PC-3 (cell line): ENCODE data around the gene MTF1. TPM values are rescaled to one million over a fixed set of nuclear protein-coding genes. Genes with fewer than 3 reads are reported as not detected.

Experiments
- ATAC-seq: fragments of 200-7000 bp; cut with Tn5 transposase; 2 replicates; pipeline ENCODE4 v1.9.1; 2020; ENCODE audit warnings: mild to moderate bottlenecking, moderate library complexity
- BruUV-seq: library from RNA; stranded (reverse); fragments of 400-500 nt; replicated peaks from 2 replicates; lab custom pipeline; 2021; lab: Mats Ljungman, UMichigan
- CTCF ChIA-PET: fragments of 300-600 bp; sonication (Branson Sonifier 250); formaldehyde crosslinking; loops from one replicate; lab custom pipeline; 2022; ENCODE audit warnings: antibody characterized with exemption; lab: Charles Lee
- POLR2A ChIA-PET: fragments of 300-600 bp; sonication (Branson Sonifier 250); formaldehyde crosslinking; loops from one replicate; lab custom pipeline; 2022; ENCODE audit warnings: antibody characterized with exemption; ENCODE audit not compliant: unreplicated experiment; lab: Charles Lee
- DNase-seq: peaks from one replicate; pipeline ENCODE4 v3.0.0-alpha.2; 2015
- H2AFZ ChIP-seq: fragments of 300-600 bp; sonication (generic); 2 replicates; pipeline ENCODE4 v1.6.0; 2016; ENCODE audit warnings: antibody characterized with exemption, low read length
- H3F3A ChIP-seq: fragments of 300-600 bp; sonication (generic); one replicate; pipeline ENCODE4 v1.6.0; 2017; ENCODE audit warnings: antibody characterized with exemption, low read length, control low read depth, mild to moderate bottlenecking; ENCODE audit not compliant: unreplicated experiment
- H3K27ac ChIP-seq: fragments of 300-600 bp; sonication (generic); 2 replicates; pipeline ENCODE4 v1.5.1; 2016; ENCODE audit warnings: mild to moderate bottlenecking, low read length
- H3K27me3 ChIP-seq: fragments of 300-600 bp; sonication (generic); 2 replicates; pipeline ENCODE4 v1.6.1; 2016; ENCODE audit warnings: low read length, mixed read lengths
- H3K36me3 ChIP-seq: fragments of 300-600 bp; sonication (generic); 2 replicates; pipeline ENCODE4 v1.6.1; 2016; ENCODE audit warnings: low read depth, mixed run types, low read length, mixed read lengths
- H3K4me1 ChIP-seq: fragments of 300-600 bp; sonication (generic); 2 replicates; pipeline ENCODE4 v1.5.1; 2016; ENCODE audit warnings: low read length; ENCODE audit not compliant: insufficient read depth
- H3K4me2 ChIP-seq: fragments of 300-600 bp; sonication (generic); 2 replicates; pipeline ENCODE4 v1.6.0; 2016; ENCODE audit warnings: low read length
- H3K4me3 ChIP-seq: fragments of 300-600 bp; sonication (generic); 2 replicates; pipeline ENCODE4 v1.5.1; 2016; ENCODE audit warnings: mild to moderate bottlenecking, low read length, mixed read lengths
- H3K79me2 ChIP-seq: fragments of 300-600 bp; sonication (generic); 2 replicates; pipeline ENCODE4 v1.6.1; 2017; ENCODE audit warnings: low read length, mixed read lengths
- H3K9ac ChIP-seq: fragments of 300-600 bp; sonication (generic); 2 replicates; pipeline ENCODE4 v1.6.0; 2016; ENCODE audit warnings: mild to moderate bottlenecking, low read length
- H3K9me2 ChIP-seq: fragments of 300-600 bp; sonication (generic); replicated peaks from 2 replicates; pipeline ENCODE4 v1.6.1; 2016; ENCODE audit warnings: mixed run types, low read length, mixed read lengths
- H3K9me3 ChIP-seq: fragments of 300-600 bp; sonication (generic); 2 replicates; pipeline ENCODE4 v1.6.1; 2016; ENCODE audit warnings: low read length, mixed read lengths
- H4K20me1 ChIP-seq: fragments of 300-600 bp; sonication (generic); 2 replicates; pipeline ENCODE4 v1.6.1; 2016; ENCODE audit warnings: low read length, mixed read lengths
- EZH2 ChIP-seq: fragments of 300-600 bp; sonication (generic); IDR thresholded peaks from one replicate; pipeline ENCODE4 v1.6.1; 2017; ENCODE audit warnings: antibody characterized with exemption, mild to moderate bottlenecking, low read length; ENCODE audit not compliant: unreplicated experiment
- EZH2phosphoT487 ChIP-seq: fragments of 300-600 bp; sonication (generic); IDR thresholded peaks from 2 replicates; pipeline ENCODE4 v1.6.1; 2018; ENCODE audit warnings: mild to moderate bottlenecking, antibody characterized with exemption, low read length, borderline replicate concordance
- intact Hi-C: fragments of 100-400 bp; cut with micrococcal nuclease; formaldehyde crosslinking; loops from 2 replicates; pipeline ENCODE4 v1.9.0; 2023
- total RNA-seq: library from RNA; depleted of rRNA; stranded (reverse); fragments of >200 nt; gene quantifications from 2 replicates; pipeline ENCODE4 v1.2.3, GENCODE V29; 2014
- TF ChIP-seq, protein P1 (sequence below): fragments of 300-600 bp; sonication (generic); conservative IDR thresholded peaks from 2 replicates; pipeline ENCODE4 v1.5.1; 2017; ENCODE audit warnings: antibody characterized with exemption, low read depth, mild to moderate bottlenecking, low read length

Gene MTF1
- total RNA-seq, 1 experiment from 2014 or later: 5.4 TPM

DNA sequence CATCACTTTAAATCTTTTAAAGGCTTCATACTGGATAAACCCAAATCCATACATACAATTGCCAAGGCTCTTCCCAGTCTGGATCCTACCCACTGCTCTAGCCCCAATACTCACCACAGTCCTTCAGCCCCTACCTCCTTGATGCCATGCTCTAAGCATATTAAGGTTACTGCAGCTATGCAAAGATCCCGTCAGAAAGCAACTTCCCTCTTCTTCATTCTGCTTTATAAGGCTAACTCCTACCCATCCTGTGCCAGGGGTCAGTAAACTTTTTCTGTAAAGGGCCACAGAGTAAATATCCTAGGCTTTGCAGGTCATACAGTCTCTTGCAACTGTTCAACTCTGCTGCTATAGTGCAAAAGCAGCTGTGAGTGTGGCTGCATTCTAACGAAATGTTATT lies 34.3 kb upstream of the MTF1 start:
- Histone ChIP-seq H3K79me2 (no peaks in the 10 kb centered on the region), H3K36me3 (no peaks in the 10 kb centered on the region), H3K4me3 (no peak overlapping the region), H3K9me3 (no peaks in the 10 kb centered on the region), H3K4me2 (no peak overlapping the region), H3K9ac (no peak overlapping the region), H3F3A (no peaks in the 10 kb centered on the region), H3K9me2 (no peaks in the 10 kb centered on the region), H4K20me1 (no peaks in the 10 kb centered on the region), H3K27me3 (no peaks in the 10 kb centered on the region), H3K27ac (no peak overlapping the region), H3K4me1 (no peaks in the 10 kb centered on the region; the same call in 1 of the 2 replicates), H2AFZ (no peak overlapping the region)
- POLR2A ChIA-PET: no interaction called here
- no peak for DNase-seq
- no peak for ATAC-seq
- CTCF ChIA-PET: no interaction called here
- intact Hi-C loops: no loop called here
- TF ChIP-seq, protein P1, sequence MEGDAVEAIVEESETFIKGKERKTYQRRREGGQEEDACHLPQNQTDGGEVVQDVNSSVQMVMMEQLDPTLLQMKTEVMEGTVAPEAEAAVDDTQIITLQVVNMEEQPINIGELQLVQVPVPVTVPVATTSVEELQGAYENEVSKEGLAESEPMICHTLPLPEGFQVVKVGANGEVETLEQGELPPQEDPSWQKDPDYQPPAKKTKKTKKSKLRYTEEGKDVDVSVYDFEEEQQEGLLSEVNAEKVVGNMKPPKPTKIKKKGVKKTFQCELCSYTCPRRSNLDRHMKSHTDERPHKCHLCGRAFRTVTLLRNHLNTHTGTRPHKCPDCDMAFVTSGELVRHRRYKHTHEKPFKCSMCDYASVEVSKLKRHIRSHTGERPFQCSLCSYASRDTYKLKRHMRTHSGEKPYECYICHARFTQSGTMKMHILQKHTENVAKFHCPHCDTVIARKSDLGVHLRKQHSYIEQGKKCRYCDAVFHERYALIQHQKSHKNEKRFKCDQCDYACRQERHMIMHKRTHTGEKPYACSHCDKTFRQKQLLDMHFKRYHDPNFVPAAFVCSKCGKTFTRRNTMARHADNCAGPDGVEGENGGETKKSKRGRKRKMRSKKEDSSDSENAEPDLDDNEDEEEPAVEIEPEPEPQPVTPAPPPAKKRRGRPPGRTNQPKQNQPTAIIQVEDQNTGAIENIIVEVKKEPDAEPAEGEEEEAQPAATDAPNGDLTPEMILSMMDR: no peak
- TF ChIP-seq EZH2 (no peak), EZH2phosphoT487 (no peak)
- BruUV-seq: no TSS peak

DNA sequence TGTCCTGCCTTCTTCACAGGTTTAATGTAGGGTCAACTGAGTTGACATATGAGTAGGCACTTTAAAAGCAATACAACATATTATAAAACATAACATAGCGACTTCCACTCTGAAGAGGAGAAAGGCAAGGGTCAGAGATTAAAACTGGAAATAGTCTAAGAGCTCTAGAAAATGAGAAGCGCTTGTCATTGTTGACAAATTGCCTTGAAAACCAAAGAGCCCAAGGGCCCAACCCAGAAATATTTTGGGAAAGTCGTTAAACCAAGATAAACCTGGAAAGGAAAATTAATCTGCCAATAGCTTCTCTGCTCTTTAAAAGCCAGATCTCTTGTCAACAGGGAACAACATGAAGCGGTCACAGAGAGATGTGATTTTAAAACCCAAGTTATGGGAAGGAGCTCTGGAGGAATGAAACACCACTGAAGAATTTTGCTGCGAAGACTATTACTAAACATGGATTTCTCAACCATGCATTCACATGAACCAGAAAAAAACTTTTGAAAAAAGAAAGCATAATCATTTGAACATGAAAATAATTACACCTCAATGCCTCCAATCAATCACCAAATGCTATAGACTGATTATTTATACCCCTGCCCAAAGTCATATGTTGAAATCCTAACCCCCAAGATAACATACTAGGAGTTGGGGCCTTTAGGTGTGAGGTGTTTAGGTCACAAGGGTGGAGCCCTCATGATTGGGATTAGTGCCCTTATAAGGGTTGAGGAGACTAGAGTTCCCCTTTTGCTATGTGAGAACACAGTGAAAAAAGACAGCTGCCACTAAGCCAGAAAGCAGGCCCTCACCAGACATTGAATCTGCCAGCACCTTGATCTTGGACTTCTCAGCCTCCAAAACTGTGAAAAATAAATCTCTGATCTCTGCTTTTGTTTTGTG lies 33.0 kb upstream of the MTF1 start:
- Histone ChIP-seq H3K27me3 (no peaks in the 10 kb centered on the region), H3K27ac (no peak overlapping the region), H3K9me2 (no peaks in the 10 kb centered on the region), H3K4me1 (no peaks in the 10 kb centered on the region; the same call in 1 of the 2 replicates), H2AFZ (no peak overlapping the region), H3K4me3 (no peak overlapping the region), H3K4me2 (no peak overlapping the region), H3K9me3 (no peaks in the 10 kb centered on the region), H4K20me1 (no peaks in the 10 kb centered on the region), H3F3A (no peaks in the 10 kb centered on the region), H3K79me2 (no peaks in the 10 kb centered on the region), H3K9ac (no peak overlapping the region), H3K36me3 (no peaks in the 10 kb centered on the region)
- TF ChIP-seq, protein P1: no peak
- no peak for TF ChIP-seq EZH2
- no peak for TF ChIP-seq EZH2phosphoT487
- no TSS peak for BruUV-seq
- ATAC-seq (no peak), DNase-seq (no peak)
- ChIA-PET CTCF (interaction anchor here (0.7 kb wide), 1 partner anchor 161 kb away, joined by 3 read pairs; no protein-coding TSS in a partner anchor), POLR2A (no interaction called here)
- intact Hi-C loops: no loop called here

DNA sequence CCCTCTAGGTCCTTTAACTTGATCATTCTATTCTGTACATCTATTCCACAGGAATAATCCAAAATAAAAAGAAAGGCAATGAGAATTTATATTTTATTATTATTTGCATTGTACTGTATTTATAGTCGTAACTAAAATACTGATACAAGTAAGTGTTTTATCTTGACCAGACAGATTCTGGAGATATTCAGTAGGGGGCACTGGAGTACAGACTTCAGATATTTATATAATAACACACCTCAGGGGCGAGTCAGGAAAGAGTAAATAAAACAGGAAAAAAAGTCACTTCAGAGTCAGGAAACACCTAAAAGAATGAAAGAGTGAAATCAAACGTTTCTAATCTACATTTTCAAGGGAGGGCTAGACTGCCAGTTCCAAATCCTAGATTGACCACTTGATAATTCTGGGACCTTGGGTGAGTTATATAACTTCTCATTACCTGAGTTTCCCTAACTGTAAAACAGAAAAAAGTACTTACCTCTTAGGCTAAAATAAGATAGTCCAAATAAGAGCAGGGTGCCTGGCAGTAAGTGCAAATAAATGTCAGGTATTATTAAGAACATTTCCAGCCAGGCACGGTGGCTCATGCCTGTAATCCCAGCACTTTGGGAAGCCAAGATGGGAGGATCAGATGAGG lies 31.1 kb upstream of the MTF1 start:
- no peak overlapping the region for H3K9ac ChIP-seq
- TF ChIP-seq, protein P1: peak; percentile 76
- no peak for TF ChIP-seq EZH2phosphoT487
- H3K27ac ChIP-seq: no peak overlapping the region
- ChIA-PET CTCF (no interaction called here), POLR2A (no interaction called here)
- no peaks in the 10 kb centered on the region for H3K27me3 ChIP-seq
- intact Hi-C loops: loop anchor here (1.0 kb wide), 1 partner anchor 85 kb away; no protein-coding TSS in a partner anchor
- no peaks in the 10 kb centered on the region for H3F3A ChIP-seq
- no peaks in the 10 kb centered on the region for H3K79me2 ChIP-seq
- H3K4me1 ChIP-seq: no peaks in the 10 kb centered on the region; the same call in 1 of the 2 replicates
- H4K20me1 ChIP-seq: no peaks in the 10 kb centered on the region
- ATAC-seq (peak; percentile 86), DNase-seq (peak; percentile 72)
- no peaks in the 10 kb centered on the region for H3K9me2 ChIP-seq
- no peaks in the 10 kb centered on the region; the same call in 1 of the 2 replicates for H3K36me3 ChIP-seq
- no peak overlapping the region for H3K4me3 ChIP-seq
- no peak overlapping the region for H2AFZ ChIP-seq
- BruUV-seq: no TSS peak
- H3K4me2 ChIP-seq: no peak overlapping the region
- no peaks in the 10 kb centered on the region for H3K9me3 ChIP-seq
